Fibroblast of peridontal ligament (primary cell): Measurements from ENCODE around the gene FLII.

Experiments
- DNase-seq: peaks from one replicate; pipeline ENCODE4 v3.0.0-alpha.2; 2010; ENCODE audit errors: extremely low read depth

The FLII gene

DNA sequence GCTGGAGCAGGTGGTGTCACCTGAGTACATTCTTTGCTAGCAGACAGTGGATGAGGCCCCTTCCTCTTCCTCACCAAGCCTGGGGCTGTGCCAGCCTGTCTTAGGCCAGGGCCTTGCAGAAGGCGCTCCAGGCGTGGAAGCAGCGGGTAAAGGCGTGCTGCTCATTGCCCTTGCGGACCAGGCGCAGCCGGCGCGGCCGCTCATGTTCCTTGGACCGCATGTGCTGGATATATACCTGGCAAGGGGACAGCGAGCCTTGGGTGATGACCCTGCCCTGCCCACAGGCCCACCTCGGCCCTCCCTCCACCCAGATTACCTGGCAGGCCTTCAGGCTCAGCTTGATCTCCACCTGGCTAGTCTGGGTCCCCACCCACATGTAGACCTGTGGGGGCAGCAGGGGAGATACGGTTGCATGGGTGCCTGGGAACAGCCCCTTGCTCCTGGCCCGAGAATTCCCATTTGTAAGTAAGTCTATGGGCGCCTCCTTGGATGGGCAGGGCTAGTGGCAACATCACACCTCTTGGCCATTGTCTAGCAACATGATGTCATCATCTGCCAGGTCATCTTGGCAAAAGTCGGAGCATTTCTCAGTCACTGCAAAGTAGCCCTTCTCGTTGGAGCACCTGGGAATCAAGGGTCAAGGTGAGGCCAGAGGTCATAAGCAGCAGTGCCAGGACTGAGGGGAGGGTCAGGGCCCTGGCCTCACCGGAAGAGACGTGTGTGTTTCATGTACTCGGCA, 13.3 kb downstream of the FLII start:
- DNase-seq = no peak

DNA sequence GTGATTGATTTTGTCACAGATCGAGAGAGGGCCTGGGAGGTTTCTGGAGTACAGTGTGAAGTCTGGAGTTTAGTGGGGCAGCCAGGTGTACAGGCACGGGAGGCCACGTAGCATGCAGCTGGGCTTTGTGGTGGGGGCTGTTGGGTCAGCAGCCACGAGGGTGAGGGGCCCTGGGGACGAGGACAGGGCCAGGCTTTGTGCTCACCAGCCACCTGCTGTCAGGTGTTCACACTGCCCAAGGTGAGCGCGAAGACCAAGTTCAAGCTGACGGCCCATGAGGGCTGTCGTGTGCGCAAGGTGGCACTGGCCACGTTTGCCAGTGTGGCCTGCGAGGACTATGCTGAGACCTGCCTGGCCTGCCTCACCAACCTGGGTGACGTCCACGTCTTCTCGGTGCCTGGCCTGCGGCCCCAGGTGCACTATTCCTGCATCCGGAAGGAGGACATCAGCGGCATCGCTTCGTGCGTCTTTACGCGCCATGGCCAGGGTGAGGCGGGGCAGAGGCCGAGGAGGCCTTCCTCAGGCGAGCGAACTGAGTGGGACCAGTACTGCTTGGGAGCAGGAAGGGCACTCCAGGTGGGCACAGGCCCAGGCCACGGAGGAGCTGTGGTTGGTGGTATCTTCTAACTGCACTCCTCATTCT, 17.2 kb downstream of the FLII start:
- DNase-seq = no peak

DNA sequence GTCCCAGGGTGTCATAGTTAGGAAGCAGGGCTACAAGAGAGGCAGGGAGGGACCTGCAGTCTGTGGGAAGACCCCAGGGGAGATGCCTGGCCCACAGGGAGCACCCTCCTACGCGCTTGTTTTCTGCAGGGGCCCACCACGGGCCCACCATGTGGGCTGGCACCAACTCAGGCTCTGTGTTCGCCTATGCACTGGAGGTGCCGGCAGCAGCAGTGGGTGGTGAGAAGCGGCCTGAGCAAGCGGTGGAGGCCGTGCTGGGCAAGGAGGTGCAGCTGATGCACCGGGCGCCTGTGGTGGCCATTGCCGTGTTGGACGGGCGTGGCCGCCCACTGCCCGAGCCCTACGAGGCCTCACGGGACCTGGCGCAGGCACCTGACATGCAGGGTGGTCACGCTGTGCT, 18.1 kb downstream of the FLII start:
- DNase-seq = no peak

DNA sequence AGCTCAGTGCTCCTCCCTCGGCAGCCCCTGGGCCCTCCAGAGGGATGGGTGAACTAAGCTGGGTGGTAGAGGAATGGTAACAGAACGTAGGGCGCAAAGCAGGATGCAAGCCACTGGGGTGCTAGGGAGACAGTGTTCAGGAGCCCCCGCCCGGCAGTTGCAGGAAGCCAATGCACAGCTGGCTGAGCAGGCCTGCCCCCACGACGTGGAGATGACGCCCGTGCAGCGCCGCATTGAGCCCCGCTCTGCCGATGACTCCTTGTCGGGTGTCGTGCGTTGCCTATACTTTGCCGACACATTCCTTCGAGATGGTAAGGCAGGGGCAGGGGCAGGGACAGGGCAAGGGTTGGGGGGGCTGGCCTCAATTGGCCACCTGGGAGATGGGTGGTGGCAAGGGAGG, 20.2 kb downstream of the FLII start:
- DNase-seq = no peak

DNA sequence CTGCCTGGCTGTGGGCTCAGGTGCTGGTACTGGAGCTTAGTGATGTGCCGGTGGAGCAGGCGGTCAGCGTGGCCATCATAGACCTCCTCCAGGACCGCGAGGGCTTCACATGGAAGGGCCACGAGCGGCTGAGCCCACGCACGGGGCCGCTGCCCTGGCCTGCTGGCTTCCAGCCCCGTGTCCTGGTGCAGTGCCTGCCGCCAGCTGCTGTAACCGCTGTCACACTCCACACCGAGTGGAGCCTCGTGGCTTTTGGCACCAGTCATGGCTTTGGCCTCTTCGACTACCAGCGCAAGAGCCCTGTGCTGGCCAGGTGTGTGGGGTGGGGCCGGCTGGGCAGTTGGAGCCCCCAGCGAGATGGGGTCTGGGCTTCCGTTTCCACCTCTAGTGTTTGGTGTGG, 21.1 kb downstream of the FLII start:
- DNase-seq = no peak

DNA sequence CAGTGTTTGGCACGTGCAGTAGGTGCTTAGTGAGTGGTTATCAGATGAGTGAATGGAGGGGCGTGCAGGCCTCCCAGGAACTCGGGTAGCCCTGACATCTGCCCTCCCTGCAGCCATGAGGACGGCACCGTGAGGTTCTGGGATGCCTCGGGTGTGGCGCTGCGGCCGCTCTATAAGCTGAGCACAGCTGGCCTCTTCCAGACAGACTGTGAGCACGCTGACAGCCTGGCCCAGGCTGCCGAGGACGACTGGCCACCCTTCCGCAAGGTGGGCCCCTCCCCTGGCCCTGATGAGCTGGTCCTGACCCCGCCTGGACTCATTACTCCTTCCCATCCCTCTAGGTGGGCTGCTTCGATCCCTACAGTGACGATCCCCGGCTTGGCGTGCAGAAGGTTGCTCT, 22.0 kb downstream of the FLII start:
- no peak for DNase-seq

DNA sequence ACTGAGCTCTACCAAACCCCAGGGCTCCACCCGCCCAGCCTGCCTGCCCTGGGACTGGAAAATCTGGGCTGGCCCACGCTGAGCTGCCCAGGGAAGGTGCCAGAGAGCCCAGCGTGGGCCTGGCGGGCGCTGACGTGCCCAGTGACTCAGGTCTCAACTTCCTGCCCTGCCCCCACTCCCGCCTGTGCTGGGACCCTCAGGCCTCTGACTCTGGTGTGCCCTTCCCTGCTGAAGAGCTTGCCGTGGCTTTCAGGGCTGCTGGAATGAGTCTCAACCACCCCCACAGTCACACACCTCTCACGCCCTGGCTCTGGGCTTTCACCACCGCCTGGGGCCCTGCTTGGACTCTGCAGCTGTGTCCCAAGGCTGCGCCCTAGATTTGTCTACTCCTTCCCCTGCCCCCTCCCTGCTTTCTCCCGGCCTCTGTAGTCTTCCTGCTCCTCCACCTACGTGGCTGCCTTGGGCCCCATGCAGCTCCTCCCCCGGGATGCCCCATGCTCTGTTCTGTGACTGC, 22.7 kb downstream of the FLII start:
- peak; percentile 34 for DNase-seq

DNA sequence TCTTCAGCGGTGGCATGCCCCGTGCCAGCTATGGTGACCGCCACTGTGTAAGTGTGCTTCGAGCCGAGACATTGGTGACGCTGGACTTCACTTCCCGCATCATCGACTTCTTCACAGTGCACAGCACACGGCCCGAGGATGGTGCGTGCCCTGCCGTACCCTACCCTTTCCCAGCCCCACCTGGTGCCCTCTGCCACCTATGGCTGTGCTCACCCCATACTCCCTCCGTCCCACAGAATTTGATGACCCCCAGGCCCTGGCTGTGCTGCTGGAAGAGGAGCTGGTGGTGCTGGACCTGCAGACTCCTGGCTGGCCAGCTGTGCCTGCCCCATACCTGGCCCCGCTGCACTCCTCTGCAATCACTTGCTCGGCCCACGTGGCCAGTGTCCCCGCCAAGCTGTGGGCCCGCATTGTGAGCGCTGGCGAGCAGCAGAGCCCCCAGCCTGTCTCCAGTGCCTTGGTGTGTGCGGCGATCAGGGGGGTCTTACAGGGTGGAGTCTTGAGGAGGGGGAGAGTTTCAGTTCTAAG, 23.6 kb downstream of the FLII start:
- no peak for DNase-seq

DNA sequence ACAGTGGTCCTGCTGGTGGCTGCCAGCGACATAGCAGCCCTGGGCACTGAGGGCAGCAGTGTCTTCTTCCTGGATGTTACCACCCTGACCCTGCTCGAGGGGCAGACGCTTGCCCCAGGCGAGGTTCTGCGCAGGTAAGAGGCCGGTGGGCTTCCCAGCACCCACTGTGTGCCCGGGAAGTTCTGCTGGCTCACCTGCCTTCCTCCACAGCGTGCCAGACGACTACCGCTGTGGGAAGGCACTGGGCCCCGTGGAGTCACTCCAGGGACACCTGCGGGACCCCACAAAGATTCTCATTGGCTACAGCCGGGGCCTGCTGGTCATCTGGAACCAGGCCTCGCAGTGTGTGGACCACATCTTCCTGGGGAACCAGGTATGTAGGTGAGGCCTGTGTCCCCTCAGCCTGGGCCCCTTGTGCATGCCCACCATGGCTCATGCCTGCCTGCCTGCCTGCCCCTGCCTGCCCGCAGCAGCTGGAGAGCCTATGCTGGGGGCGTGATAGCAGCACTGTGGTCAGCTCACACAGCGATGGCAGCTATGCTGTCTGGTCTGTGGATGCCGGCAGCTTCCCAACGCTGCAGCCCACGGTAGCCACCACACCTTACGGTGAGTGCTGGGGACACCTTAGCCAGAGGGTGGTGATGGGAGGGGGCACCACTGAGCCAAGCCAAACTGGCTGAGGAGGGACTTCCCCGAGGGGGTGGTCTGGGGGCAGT, 24.6 kb downstream of the FLII start:
- no peak for DNase-seq

DNA sequence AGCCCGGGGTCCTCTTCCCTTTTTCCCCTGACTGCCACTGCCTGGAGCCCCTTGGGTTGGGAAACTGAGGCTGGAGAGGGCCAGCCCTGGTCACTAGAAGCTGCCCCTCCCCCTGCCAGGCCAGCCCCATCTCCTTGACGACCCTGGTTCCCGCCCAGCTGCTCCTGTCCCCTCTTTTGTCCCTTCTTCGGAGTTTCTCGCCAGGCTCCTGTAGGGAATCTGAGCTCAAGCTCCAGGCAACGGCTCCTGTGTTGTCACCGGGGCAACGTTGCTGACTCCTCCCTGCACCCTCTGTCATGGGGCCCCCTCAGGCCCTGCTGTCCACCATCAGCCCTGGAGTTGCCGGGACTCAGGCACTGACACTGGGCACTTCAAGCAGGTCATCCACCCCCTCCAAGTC, 27.4 kb downstream of the FLII start:
- DNase-seq = no peak

DNA sequence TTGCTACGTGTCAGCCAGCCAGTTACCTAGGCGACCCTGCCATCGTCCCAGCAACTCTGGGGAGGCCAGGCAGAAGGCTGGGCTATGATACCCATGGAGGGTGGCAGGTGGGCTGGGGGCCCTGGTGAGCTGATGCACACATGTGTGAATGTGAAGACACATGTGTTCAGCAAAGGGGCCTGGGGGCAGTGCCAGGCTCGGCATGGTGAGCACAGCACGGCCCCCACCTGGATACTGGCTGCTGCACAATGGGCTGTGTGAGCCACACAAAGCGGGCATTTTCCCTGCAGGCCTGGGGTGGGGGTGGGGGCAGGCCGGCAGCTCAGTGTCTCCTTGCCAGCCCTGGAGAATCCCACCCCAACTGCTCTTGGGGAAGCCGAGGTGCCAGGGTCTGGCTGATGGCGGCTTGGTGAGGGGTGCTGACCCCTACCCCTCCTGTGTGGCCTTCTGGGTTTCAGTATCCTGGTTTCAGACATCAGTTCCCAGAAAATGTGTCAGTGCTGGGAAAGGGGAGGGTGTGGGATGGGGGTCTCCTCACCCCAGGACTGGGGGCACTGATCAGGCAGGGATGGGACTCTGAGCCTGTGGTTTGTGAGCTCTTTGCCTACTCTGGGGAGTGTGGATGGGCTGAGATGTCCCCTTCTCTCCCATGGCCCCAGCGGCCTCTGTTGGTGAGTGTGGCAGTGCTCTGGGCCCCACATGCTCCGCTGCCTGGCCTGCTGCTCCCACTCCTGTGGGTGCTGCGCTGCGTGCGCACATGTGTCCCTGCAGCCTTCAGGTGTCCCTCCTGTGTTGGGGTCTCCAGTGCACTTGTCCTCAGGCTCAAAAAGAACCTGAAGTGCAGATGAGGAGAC, 28.0 kb downstream of the FLII start:
- DNase-seq = no peak

DNA sequence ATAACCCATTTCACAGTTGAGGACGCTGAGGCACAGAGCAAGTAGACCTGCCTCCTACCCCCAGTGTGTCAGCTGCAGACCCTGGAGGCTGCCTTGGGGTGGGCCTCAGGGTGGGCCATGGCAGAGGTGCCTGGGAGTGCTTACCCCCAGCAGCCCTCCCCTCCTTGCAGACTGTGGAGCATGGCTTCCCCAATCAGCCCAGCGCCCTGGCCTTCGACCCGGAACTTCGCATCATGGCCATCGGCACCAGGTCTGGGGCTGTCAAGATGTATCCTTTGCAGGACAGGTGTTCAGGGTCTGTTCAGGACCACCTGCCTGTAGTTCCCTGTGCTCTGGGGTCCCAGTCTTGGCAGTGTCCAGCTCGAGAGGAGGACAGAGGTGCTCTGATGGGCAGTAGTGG, 28.8 kb downstream of the FLII start:
- no peak for DNase-seq

DNA sequence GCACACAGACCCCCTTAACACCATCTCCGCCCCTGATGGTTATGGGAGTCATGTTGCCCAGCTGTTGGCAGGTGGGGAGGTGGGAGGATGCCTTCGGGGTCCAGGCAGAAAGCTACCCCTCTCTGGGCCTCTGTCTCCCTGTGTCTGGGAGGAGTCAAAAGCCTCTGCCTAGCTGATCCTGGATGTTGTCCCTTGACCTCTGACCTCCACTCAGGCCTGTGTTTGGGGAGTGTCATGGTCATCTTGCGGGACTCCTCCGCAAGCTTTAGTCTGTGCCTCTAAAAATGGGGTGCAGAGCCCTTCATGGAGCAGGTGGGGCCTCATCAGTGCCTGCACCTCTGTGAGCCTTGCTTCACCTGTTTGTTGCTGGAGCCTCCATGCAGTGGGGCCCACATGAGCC, 29.3 kb downstream of the FLII start:
- no peak for DNase-seq

DNA sequence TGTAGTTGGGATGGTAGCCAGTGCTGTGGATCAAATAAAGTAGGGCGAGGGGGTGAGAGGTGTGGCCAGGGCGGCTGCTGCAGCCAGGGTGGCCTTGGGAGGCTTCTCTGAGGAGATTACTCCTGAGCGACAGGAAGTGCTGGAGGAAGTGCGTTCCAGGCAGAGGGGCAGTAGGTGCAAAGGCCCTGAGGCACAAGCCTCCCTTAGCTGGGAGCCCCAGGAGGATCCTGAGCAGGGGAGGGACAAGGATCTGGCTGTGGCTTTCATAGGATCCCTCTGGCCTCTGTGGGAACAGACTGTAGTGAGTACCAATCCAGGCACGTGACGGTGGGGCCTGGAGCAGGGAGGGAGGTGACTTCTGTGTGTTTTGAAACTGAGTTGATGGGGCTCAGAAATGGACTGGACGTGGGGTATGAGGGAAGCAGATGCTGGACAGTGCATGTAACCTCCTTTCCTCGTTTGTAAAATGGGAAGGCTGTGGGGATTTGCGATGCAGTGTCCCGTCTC, 30.3 kb downstream of the FLII start:
- no peak for DNase-seq

DNA sequence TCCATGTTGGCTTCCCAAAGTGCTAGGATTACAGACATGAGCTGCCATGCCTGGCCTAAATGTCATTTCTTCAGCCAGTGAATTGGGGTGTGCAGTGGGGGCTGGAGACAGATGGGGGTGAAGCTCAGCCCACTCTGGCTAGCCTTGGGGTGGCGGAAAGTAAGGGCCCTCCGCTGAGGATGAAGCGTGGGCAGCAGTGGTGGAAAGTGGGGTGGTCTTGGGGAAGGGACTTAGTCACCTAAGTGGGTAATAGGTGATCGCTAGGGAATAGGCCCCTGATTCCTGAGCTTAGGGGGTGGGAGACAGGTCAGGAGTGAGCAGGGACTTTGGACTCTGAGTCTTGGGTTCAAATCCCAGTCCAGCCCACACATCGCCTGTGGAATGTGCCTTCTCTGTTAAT, 30.9 kb downstream of the FLII start:
- no peak for DNase-seq

DNA sequence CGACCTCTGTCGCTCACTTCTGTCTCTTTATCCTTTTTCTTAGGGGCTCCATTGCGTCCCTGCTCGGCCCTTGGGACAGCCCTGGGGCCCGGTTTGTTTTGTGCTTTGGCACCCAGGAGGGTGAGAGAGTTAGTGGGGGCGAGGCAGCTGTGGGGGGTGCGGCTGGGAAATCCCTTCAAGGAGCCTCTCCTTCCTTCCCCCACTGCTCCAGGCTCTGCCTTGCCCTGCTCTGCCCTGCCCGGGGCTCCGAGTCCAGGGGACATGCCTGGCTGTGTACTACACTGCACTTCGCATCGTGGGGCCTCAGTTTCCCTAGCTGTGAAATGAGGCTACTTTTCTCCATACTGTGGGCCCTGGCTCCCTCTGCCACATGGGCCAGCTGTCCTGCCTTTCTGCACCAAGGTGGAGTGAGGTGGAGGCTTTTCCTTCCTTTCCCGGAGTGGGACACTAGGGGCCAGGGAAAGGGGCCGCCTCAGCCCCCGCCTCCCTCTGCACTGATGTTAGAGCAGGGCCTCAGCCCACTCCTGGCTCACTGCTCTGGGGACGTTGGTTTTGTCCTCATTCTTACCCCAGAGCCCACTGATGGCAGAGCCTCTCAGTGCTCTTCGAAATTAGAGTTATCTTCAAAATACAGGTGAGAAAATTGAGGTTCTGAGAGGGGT, 32.1 kb downstream of the FLII start:
- no peak for DNase-seq

DNA sequence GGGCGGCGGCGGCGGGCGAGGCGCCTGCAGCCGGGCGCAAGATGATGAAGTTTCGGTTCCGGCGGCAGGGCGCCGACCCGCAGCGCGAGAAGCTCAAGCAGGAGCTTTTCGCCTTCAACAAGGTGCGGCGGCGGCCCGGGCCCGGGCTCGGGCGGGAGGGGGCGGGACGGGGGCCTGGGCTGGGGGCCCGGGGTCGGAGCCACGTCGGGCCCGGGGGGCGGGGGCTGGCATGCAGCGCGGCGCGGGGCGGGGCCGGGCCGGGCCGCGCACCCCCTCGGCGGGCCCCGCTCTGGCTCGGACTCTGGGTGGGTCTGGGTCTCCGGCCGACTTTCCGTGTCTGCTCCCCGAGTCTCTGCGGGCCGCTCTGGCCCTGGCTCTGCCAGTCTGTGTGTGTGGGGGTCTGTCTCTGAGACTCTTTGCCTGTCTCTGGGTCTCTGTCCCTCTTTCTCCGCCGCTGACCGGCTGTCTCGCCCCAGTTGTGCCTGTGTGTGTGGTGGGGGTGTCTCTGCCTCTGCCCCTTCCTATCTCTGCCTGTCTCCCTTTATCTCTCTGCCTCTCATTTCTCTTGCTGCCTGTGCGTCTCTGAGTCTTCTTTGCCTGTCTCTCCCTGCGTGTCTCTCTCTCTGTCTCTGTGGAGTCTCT, 32.8 kb downstream of the FLII start:
- peak; percentile 6 for DNase-seq

DNA sequence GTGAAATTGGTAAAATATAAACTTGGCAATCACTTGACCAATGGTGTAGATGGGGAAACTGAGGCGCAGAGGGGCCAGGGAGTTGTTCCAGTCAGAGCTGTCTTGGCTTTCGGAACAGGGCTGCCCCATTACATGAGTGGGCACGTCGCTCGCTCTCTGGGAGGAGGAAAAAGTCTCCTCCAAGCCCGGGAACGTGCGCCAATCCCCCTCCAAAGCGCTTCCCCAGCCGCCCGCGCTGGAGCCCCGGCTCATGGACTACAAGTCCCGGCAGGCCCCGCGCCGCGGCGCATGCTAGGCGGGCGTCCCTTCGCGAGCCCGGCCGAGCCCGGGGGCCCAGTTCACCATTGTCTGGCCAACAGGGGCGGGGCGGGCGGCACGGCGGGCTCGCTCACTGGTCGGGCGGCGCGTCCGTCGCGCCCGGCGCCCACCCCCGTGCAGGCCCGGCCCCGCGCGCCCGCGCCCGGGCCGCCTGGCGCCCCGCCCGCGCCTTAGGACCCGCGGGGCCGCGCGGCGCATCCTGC, 33.4 kb downstream of the FLII start, which contains the start of gene LLGL1:
TSS of gene LLGL1 (plus strand) at position 515 of the 521 bp plus-strand sequence. CDS start 48 bp downstream, outside the sequence.
- DNase-seq = peak; percentile 87

DNA sequence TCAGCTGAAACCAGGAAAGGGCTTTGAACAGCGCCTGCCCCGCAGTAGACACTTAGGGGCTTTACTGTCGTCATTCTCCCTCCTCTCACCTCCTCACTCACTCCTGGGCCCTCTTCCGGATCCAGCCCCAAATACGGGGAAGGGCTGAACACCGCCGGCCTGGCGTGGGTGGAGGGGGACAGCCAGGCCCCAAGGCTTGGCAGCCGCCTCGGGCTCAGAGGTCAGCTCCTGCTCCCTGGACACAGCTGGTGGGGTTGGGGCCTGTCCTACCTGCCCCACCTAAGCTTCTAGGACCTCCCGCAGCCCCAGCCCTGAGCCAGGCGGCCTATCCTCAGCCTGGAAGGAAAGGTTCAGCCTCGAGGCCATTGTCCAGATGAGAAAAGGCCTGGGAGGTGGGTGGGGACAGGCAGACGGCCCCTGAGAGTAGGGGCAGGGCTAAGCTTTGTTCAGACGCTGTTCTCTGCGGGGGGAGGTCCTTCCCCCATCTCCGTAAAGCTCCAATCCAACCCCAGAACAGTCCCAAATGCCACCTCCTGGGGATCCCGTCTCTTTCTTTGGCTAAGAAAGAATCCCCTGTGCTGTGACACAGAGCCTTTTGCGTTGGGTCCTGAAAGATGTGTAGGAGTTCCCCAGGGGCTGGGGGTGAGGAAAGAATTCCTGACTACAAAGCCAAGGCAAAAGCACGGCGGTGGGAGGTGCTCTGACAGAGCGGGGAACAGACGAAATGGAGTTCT, 34.0 kb downstream of the FLII start:
- DNase-seq = peak; percentile 18
